ENCODE measurements around the gene GRIK4.

DNA sequence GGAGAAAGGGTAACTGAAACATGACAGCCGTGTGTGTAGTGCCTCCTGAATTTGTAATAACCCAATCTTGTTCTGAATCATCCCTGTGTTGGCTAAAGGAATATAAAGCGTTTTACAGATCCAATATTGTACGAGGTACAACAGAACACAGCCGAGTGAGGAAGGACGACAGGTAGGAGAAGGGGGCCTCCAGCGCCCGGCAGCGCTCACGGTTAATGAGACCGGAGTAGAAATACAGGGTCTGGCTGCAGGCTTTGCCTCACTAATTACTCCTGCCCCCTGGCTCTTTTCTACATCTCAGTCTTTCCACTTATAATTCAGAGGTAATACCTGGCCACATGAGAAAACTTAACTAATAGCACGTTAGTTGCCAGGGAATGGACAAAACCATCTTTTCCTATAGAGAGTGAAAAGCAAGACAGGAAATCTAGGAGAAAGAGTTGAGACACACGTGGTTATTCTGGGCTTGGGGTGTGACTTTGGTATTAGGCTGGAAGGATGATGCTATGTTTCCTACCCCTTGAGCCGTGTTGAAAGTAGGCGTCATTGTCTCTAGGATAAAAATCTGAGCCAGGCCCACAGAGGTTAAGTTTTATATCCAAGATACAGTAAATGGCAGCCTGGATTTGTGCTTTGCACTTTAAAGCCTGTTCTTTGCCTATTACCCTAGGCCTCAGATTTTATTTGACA, 54.1 kb downstream of the GRIK4 start:
- TF ChIP-seq EZH2phosphoT487 (IDR thresholded peaks at IDR 0.05; ENCODE audit: borderline replicate concordance, low read length) (no peak), EZH2 (IDR thresholded peaks at IDR 0.05; ENCODE audit: low read length, unreplicated experiment) (no peak)
- TF ChIP-seq, protein P1, sequence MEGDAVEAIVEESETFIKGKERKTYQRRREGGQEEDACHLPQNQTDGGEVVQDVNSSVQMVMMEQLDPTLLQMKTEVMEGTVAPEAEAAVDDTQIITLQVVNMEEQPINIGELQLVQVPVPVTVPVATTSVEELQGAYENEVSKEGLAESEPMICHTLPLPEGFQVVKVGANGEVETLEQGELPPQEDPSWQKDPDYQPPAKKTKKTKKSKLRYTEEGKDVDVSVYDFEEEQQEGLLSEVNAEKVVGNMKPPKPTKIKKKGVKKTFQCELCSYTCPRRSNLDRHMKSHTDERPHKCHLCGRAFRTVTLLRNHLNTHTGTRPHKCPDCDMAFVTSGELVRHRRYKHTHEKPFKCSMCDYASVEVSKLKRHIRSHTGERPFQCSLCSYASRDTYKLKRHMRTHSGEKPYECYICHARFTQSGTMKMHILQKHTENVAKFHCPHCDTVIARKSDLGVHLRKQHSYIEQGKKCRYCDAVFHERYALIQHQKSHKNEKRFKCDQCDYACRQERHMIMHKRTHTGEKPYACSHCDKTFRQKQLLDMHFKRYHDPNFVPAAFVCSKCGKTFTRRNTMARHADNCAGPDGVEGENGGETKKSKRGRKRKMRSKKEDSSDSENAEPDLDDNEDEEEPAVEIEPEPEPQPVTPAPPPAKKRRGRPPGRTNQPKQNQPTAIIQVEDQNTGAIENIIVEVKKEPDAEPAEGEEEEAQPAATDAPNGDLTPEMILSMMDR (conservative IDR thresholded peaks at IDR 0.05; ENCODE audit: low read depth, low read length), result no peak

Data from PC-3 (cell line).